Mucosa of descending colon (tissue), 3 donors: Measurements from ENCODE around the gene PROKR1. TPM values are rescaled to one million over a fixed set of nuclear protein-coding genes. Genes with fewer than 3 reads are reported as not detected.

Experiments used
- ATAC-seq: fragments of 200-7000 bp; cut with Tn5 transposase; one replicate; pipeline ENCODE4 v1.9.1; 2020; ENCODE audit warnings: mild to moderate bottlenecking, moderate library complexity
- DNase-seq, 3 donors: peaks; one replicate each; pipeline ENCODE4 v3.0.0-alpha.2; 2020
- H3K36me3 ChIP-seq: fragments of 200-600 bp; one replicate; pipeline ENCODE4 v1.8.0; 2021; ENCODE audit warnings: low read depth, mild to moderate bottlenecking
- H3K4me1 ChIP-seq: fragments of 200-600 bp; one replicate; pipeline ENCODE4 v1.8.0; 2021; ENCODE audit warnings: low read depth, mild to moderate bottlenecking
- H3K4me3 ChIP-seq: fragments of 200-600 bp; one replicate; pipeline ENCODE4 v1.8.0; 2021; ENCODE audit warnings: mild to moderate bottlenecking
- H3K9me3 ChIP-seq: fragments of 200-600 bp; one replicate; pipeline ENCODE4 v1.8.0; 2021; ENCODE audit warnings: mild to moderate bottlenecking
- CTCF ChIP-seq: fragments of 200-600 bp; IDR thresholded peaks from one replicate; pipeline ENCODE4 v1.8.0; 2022; ENCODE audit warnings: antibody characterized with exemption, mild to moderate bottlenecking
- intact Hi-C, 2 donors: fragments of 100-400 bp; cut with DNase I in 1 of 2; cut with micrococcal nuclease in 1 of 2; formaldehyde crosslinking; loops; one replicate each; pipeline versions ENCODE4 v1.11.0 to v1.11.1; 2022; cut with DNase I, micrococcal nuclease
- total RNA-seq, 3 donors: library from RNA; stranded (reverse); fragmentation: NEBNext Ultra II Directional in 2 of 3; extraction: Animal tissue kit (Norgen Biotek cat#: 25700) in 2 of 3; gene quantifications; one replicate each; pipeline versions ENCODE4 v1.2.1 to v1.2.4, GENCODE V29; 2021 to 2023
- donor health status: DM: no; HTN: no; CAD: no; lungs with moderate emphysema.
- donor health status: DM: no; HTN: no; CAD: no.
- donor health status: DM: no; HTN: yes; CAD: no.

Gene PROKR1
- total RNA-seq, 3 donors from 2014 or later: 0.12 to 0.73 TPM; not detected in 1

- no peak for TF ChIP-seq CTCF
- H3K4me3 ChIP-seq: no peak overlapping the region
- DNase-seq (no peak), ATAC-seq (no peak)
- H3K36me3 ChIP-seq: no peaks in the 10 kb centered on the region
- intact Hi-C loops: no loop called here
- H3K9me3 ChIP-seq: peaks cover 6% of the 10 kb centered on the region
- H3K4me1 ChIP-seq: no peaks in the 10 kb centered on the region
These were observed 53.2 kb downstream of the PROKR1 start for GRCh38 chr2:68696554-68696953.

GRCh38 chr2:68698567-68699377 is 55.4 kb downstream of the PROKR1 start:
- Histone ChIP-seq H3K4me3 (no peak overlapping the region), H3K9me3 (peaks cover 6% of the 10 kb centered on the region), H3K4me1 (no peaks in the 10 kb centered on the region), H3K36me3 (no peaks in the 10 kb centered on the region)
- no peak for ATAC-seq
- no peak for DNase-seq
- TF ChIP-seq CTCF: no peak
- intact Hi-C loops: no loop called here

- Histone ChIP-seq H3K9me3 (peaks cover 6% of the 10 kb centered on the region), H3K4me1 (no peaks in the 10 kb centered on the region), H3K4me3 (no peak overlapping the region), H3K36me3 (no peaks in the 10 kb centered on the region)
- no peak for ATAC-seq
- DNase-seq: no peak
- intact Hi-C loops: loop anchor here in 1 of 2 donors (10.0 kb wide), 1 partner anchor 224 kb away; no protein-coding TSS in a partner anchor
- TF ChIP-seq CTCF: no peak
These were observed 57.2 kb downstream of the PROKR1 start for GRCh38 chr2:68700560-68700959.

- intact Hi-C loops: loop anchor here in 1 of 2 donors (10.0 kb wide), 1 partner anchor 218 kb away; no protein-coding TSS in a partner anchor
- no peak for TF ChIP-seq CTCF
- H3K9me3 ChIP-seq: no peaks in the 10 kb centered on the region
- H3K4me3 ChIP-seq: no peak overlapping the region
- H3K36me3 ChIP-seq: no peaks in the 10 kb centered on the region
- ATAC-seq (no peak), DNase-seq (no peak)
- H3K4me1 ChIP-seq: peaks cover 3% of the 10 kb centered on the region
These were observed 63.3 kb downstream of the PROKR1 start for GRCh38 chr2:68706637-68707036.

Other genes with a start within 250 kb of the PROKR1 start
- 1 to 10 TPM; 1.5 to 2.6 (median 1.9) TPM for gene FBXO48, start 176.3 kb upstream of the PROKR1 start, total RNA-seq
- 1 to 10 TPM; 1.9 to 9.7 (median 2.7) TPM for gene APLF, start 176.0 kb upstream of the PROKR1 start, total RNA-seq
- 1 to 10 TPM; 3.1 to 8.8 (median 8.2) TPM for gene ARHGAP25, start 91.2 kb downstream of the PROKR1 start, total RNA-seq
- gene BMP10, start 227.8 kb downstream of the PROKR1 start, total RNA-seq: under 1 TPM in 1 of 3 donors, not detected in 2; 0.43 TPM